GM12872 (cell line): ENCODE measurements around the gene ZFP28.

Experiments
- TF ChIP-seq, protein P1 (sequence below): IDR thresholded peaks from 3 replicates; pipeline ENCODE4 v1.5.1; 2011; ENCODE audit warnings: low read depth, mild to moderate bottlenecking, low read length, moderate library complexity; ENCODE audit not compliant: insufficient read depth

The ZFP28 gene

GRCh38 chr19:56572589-56572988 is 33.8 kb downstream of the ZFP28 start:
- TF ChIP-seq, protein P1, sequence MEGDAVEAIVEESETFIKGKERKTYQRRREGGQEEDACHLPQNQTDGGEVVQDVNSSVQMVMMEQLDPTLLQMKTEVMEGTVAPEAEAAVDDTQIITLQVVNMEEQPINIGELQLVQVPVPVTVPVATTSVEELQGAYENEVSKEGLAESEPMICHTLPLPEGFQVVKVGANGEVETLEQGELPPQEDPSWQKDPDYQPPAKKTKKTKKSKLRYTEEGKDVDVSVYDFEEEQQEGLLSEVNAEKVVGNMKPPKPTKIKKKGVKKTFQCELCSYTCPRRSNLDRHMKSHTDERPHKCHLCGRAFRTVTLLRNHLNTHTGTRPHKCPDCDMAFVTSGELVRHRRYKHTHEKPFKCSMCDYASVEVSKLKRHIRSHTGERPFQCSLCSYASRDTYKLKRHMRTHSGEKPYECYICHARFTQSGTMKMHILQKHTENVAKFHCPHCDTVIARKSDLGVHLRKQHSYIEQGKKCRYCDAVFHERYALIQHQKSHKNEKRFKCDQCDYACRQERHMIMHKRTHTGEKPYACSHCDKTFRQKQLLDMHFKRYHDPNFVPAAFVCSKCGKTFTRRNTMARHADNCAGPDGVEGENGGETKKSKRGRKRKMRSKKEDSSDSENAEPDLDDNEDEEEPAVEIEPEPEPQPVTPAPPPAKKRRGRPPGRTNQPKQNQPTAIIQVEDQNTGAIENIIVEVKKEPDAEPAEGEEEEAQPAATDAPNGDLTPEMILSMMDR = no peak

GRCh38 chr19:56573914-56574313 is 35.2 kb downstream of the ZFP28 start:
- TF ChIP-seq, protein P1 = no peak

DNA sequence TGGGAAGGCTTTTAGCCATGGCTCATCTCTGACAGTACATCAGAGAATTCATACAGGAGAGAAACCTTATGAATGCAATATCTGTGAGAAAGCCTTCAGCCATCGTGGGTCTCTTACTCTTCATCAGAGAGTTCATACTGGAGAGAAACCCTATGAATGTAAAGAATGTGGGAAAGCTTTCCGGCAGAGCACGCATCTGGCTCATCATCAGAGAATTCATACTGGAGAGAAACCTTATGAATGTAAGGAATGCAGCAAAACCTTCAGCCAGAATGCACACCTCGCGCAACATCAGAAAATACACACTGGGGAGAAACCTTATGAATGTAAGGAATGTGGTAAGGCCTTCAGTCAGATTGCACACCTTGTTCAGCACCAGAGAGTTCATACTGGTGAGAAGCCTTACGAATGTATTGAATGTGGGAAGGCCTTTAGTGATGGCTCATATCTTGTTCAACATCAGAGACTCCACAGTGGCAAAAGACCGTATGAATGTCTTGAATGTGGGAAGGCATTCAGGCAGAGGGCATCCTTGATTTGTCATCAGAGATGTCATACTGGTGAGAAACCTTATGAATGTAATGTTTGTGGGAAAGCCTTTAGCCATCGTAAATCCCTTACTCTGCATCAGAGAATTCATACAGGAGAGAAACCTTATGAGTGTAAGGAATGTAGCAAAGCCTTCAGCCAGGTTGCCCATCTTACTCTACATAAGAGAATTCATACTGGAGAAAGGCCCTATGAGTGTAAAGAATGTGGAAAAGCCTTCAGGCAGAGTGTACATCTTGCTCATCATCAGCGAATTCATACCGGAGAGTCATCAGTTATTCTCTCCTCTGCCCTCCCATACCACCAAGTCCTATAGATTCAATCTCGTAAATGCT is 39.2 kb downstream of the ZFP28 start:
- TF ChIP-seq, protein P1 = no peak

DNA sequence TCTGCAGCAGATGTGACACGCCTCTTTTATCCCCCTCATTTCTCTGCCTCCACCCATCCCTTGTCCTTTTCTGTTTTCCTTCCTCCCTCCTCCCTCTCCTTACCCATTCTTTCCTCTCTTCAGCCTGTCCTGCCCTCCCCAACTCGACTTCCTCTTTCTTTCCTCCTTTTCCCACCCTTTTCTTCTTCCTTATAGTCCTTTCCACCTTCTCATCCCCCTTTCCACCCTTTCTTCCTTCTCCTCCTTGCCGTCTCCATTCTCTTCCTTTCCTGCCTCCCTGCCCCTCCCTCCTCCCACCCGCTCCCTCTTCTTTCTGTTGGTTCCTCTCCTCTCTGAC is 55.7 kb downstream of the ZFP28 start:
- TF ChIP-seq, protein P1 = no peak

DNA sequence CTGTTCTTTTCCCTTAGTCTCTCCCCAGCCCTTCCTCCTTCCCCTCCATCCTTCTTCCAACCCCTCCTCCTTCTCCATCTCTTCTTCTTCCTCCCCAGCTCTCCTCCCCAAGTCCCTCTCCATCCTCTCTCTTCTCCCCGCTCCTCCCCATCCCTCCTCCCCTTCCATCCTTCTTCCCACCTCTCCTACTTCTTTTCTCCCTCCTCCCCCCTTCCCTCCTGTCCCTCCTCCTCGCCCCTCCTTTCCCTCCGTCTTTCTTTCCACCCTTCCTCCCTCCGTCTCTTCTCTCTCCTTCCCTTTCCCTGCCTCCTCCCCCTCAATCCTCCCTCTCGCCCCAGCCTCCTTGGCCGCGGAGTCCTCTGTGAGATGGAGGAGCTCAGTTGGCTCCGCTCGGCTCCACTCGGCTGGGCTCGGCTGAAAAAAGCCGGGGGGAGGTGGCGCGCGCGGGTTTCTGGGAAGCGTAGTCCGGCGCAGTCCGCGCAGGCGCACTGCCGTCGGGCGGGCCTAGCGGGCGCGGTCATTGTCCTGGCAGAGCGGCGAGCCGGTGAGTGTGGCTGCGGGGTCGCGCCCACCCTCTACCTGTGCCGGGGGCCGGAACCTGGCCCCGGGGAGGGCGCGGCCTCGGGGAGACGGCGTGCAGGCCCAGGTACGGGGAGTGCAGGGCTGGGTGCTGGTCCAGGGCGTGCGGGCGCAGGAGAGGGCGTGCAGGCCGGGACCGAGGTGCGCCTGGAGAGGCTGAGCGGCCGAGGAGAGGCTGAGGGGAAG is 56.2 kb downstream of the ZFP28 start, which contains the start of gene ZNF71:
Gene ZNF71 (plus strand): TSS at position 520 of the 765 bp plus-strand sequence. CDS start 6,257 bp downstream, outside the sequence.
- TF ChIP-seq, protein P1 = no peak

DNA sequence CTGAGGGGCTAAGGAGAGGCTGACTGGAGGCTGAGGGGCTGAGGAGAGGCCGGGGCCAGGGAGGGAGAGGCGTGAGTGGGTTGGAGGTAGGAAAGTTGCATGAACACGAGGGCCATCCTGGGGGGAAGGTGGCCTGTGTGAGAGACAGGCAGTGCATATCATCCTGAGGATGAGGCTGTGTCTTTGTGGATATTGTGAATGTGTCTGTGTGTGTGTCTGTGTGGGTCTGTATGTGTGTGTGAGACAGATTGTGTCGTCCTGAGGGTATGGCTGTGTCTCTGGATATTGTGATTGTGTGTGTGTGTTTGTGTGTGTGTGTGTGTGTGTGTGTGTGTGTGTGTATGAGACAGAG is 56.8 kb downstream of the ZFP28 start:
- TF ChIP-seq, protein P1 = no peak

GRCh38 chr19:56596676-56597075 is 57.9 kb downstream of the ZFP28 start:
- TF ChIP-seq, protein P1 = no peak
